Smooth muscle cell (in vitro differentiated cells): ENCODE data around the gene ZNF776. TPM values are rescaled to one million over a fixed set of nuclear protein-coding genes. Genes with fewer than 3 reads are reported as not detected.

Source experiments
- polyA plus RNA-seq: library from polyadenylated mRNA; unstranded; fragments of >200 nt; fragmentation: Nextera tagmentation; extraction: Ambion mirVana; gene quantifications from 2 replicates; pipeline ENCODE4 v1.2.1, GENCODE V29; 2016
- total RNA-seq: library from RNA; depleted of rRNA; stranded (reverse); fragments of >200 nt; gene quantifications from 2 replicates; pipeline ENCODE4 v1.2.3, GENCODE V29; 2014

Gene ZNF776
- total and polyA plus RNA-seq, 2 experiments from 2014 or later, result 4.4 to 13.6 TPM

Other genes starting within 250 kb of the ZNF776 start
- gene ZNF773, start 246.9 kb upstream of the ZNF776 start, total RNA-seq, result 7.9 and 17.2 TPM in 2 replicates
- 7.3 and 9.6 TPM in 2 replicates for gene ZNF773, start 246.9 kb upstream of the ZNF776 start, polyA plus RNA-seq
- gene ZNF549, start 219.5 kb upstream of the ZNF776 start, total RNA-seq, result 7.0 TPM in 2 replicates
- 4.4 and 4.7 TPM in 2 replicates for gene ZNF549, start 219.5 kb upstream of the ZNF776 start, polyA plus RNA-seq
- 5.1 and 6.3 TPM in 2 replicates for gene ZNF550, start 187.0 kb upstream of the ZNF776 start, total RNA-seq
- gene ZNF550, start 187.0 kb upstream of the ZNF776 start, polyA plus RNA-seq, result 3.6 and 5.9 TPM in 2 replicates
- gene ZNF416, start 167.9 kb upstream of the ZNF776 start, total RNA-seq, result 5.4 and 6.6 TPM in 2 replicates
- gene ZNF416, start 167.9 kb upstream of the ZNF776 start, polyA plus RNA-seq, result 3.6 TPM in 2 replicates
- gene ZIK1, start 162.7 kb upstream of the ZNF776 start, total RNA-seq, result 6.5 and 9.1 TPM in 2 replicates
- gene ZIK1, start 162.7 kb upstream of the ZNF776 start, polyA plus RNA-seq, result 4.6 and 6.6 TPM in 2 replicates
- gene ZNF530, start 146.9 kb upstream of the ZNF776 start, total RNA-seq, result 3.0 and 3.2 TPM in 2 replicates
- 3.5 and 3.7 TPM in 2 replicates for gene ZNF530, start 146.9 kb upstream of the ZNF776 start, polyA plus RNA-seq
- gene ZNF134, start 132.6 kb upstream of the ZNF776 start, total RNA-seq, result 25.8 and 27.6 TPM in 2 replicates
- 7.0 and 9.0 TPM in 2 replicates for gene ZNF134, start 132.6 kb upstream of the ZNF776 start, polyA plus RNA-seq
- gene ZNF211, start 113.6 kb upstream of the ZNF776 start, total RNA-seq, result 14.1 and 15.7 TPM in 2 replicates
- gene ZNF211, start 113.6 kb upstream of the ZNF776 start, polyA plus RNA-seq, result 10.5 and 12.1 TPM in 2 replicates
- gene ZSCAN4, start 77.9 kb upstream of the ZNF776 start, total RNA-seq, result 0.27 TPM in 1 of 2 replicates, not detected in the other
- 0.38 TPM in 1 of 2 replicates, not detected in the other for gene ZSCAN4, start 77.9 kb upstream of the ZNF776 start, polyA plus RNA-seq
- gene ZNF551, start 64.8 kb upstream of the ZNF776 start, total RNA-seq, result 8.2 and 11.1 TPM in 2 replicates
- 1.1 and 1.6 TPM in 2 replicates for gene ZNF551, start 64.8 kb upstream of the ZNF776 start, polyA plus RNA-seq
- 7.3 and 9.6 TPM in 2 replicates for gene ZNF154, start 37.6 kb upstream of the ZNF776 start, total RNA-seq
- 3.3 and 8.1 TPM in 2 replicates for gene ZNF154, start 37.6 kb upstream of the ZNF776 start, polyA plus RNA-seq
- gene ZNF671, start 19.2 kb upstream of the ZNF776 start, total RNA-seq, result 4.7 and 7.0 TPM in 2 replicates
- 5.2 and 5.5 TPM in 2 replicates for gene ZNF671, start 19.2 kb upstream of the ZNF776 start, polyA plus RNA-seq
- 8.2 and 20.3 TPM in 2 replicates for gene ZNF586, start 22.9 kb downstream of the ZNF776 start, total RNA-seq
- gene ZNF586, start 22.9 kb downstream of the ZNF776 start, polyA plus RNA-seq, result 3.2 and 4.1 TPM in 2 replicates
- gene ZNF552, start 68.1 kb downstream of the ZNF776 start, total RNA-seq, result 2.8 and 6.7 TPM in 2 replicates
- 1.9 and 6.4 TPM in 2 replicates for gene ZNF552, start 68.1 kb downstream of the ZNF776 start, polyA plus RNA-seq
- 6.7 and 8.0 TPM in 2 replicates for gene ZNF587B, start 83.5 kb downstream of the ZNF776 start, total RNA-seq
- gene ZNF587B, start 83.5 kb downstream of the ZNF776 start, polyA plus RNA-seq, result 1.2 and 4.3 TPM in 2 replicates
- gene ZNF587, start 103.0 kb downstream of the ZNF776 start, total RNA-seq, result 13.9 and 22.8 TPM in 2 replicates
- gene ZNF587, start 103.0 kb downstream of the ZNF776 start, polyA plus RNA-seq, result 3.9 and 8.5 TPM in 2 replicates
- 9.6 and 16.7 TPM in 2 replicates for gene ZNF814, start 142.2 kb downstream of the ZNF776 start, total RNA-seq
- 9.7 and 13.5 TPM in 2 replicates for gene ZNF814, start 142.2 kb downstream of the ZNF776 start, polyA plus RNA-seq
- 9.8 and 12.0 TPM in 2 replicates for gene ZNF417, start 169.8 kb downstream of the ZNF776 start, total RNA-seq
- gene ZNF417, start 169.8 kb downstream of the ZNF776 start, polyA plus RNA-seq, result 2.6 and 5.1 TPM in 2 replicates
- gene ZNF418, start 188.6 kb downstream of the ZNF776 start, total RNA-seq, result 7.5 and 10.2 TPM in 2 replicates
- 1.6 and 1.8 TPM in 2 replicates for gene ZNF418, start 188.6 kb downstream of the ZNF776 start, polyA plus RNA-seq
- gene ZNF256, start 200.9 kb downstream of the ZNF776 start, total RNA-seq, result 4.5 and 10.3 TPM in 2 replicates
- gene ZNF256, start 200.9 kb downstream of the ZNF776 start, polyA plus RNA-seq, result 3.2 and 4.0 TPM in 2 replicates
- gene C19orf18, start 227.7 kb downstream of the ZNF776 start, total RNA-seq, result 0.67 TPM in 1 of 2 replicates, not detected in the other
- 2.0 and 2.1 TPM in 2 replicates for gene C19orf18, start 227.7 kb downstream of the ZNF776 start, polyA plus RNA-seq